SIG-M5 (cell line): Measurements from ENCODE around the gene RBM15B.

ENCODE experiments used
- DNase-seq: peaks from one replicate; lab custom pipeline; 2025; lab: John Stamatoyannopoulos, UW

RBM15B gene

GRCh38 chr3:51391566-51392354 is 675 bp downstream of the RBM15B start:
- DNase-seq = no peak

GRCh38 chr3:51392355-51393133 is 1.5 kb downstream of the RBM15B start:
- no peak for DNase-seq

- DNase-seq = no peak
Observed at GRCh38 chr3:51393134-51393495, 2.0 kb downstream of the RBM15B start.

- no peak for DNase-seq
Observed at GRCh38 chr3:51393564-51393963, 2.5 kb downstream of the RBM15B start.

- DNase-seq = no peak
Observed at GRCh38 chr3:51394541-51394940, 3.5 kb downstream of the RBM15B start.

GRCh38 chr3:51395493-51396213 is 4.6 kb downstream of the RBM15B start:
- no peak for DNase-seq

- no peak for DNase-seq
Observed at GRCh38 chr3:51396401-51396800, 5.3 kb downstream of the RBM15B start.

GRCh38 chr3:51397392-51397791 is 6.3 kb downstream of the RBM15B start:
- no peak for DNase-seq

- no peak for DNase-seq
Observed at GRCh38 chr3:51398595-51399310, 7.7 kb downstream of the RBM15B start.

GRCh38 chr3:51400166-51400565 is 9.1 kb downstream of the RBM15B start:
- DNase-seq = no peak

GRCh38 chr3:51401735-51402134 is 10.7 kb downstream of the RBM15B start:
- peak; percentile 26 for DNase-seq

GRCh38 chr3:51403675-51404074 is 12.6 kb downstream of the RBM15B start:
- no peak for DNase-seq

- DNase-seq = no peak
Observed at GRCh38 chr3:51408021-51408420, 16.9 kb downstream of the RBM15B start.

GRCh38 chr3:51408813-51409212 is 17.7 kb downstream of the RBM15B start:
- no peak for DNase-seq

- no peak for DNase-seq
Observed at GRCh38 chr3:51422211-51422610, 31.1 kb downstream of the RBM15B start.

GRCh38 chr3:51426921-51427320 is 35.8 kb downstream of the RBM15B start:
- DNase-seq = no peak

- no peak for DNase-seq
Observed at GRCh38 chr3:51429138-51429537, 38.1 kb downstream of the RBM15B start.

GRCh38 chr3:51434110-51434509 is 43.0 kb downstream of the RBM15B start:
- no peak for DNase-seq

- no peak for DNase-seq
Observed at GRCh38 chr3:51434746-51435327, 43.8 kb downstream of the RBM15B start.

- DNase-seq = no peak
Observed at GRCh38 chr3:51436998-51437639, 46.0 kb downstream of the RBM15B start.
